Hepatocyte (in vitro differentiated cells): ENCODE results near the gene DOCK2. TPM values are rescaled to one million over a fixed set of nuclear protein-coding genes. Genes with fewer than 3 reads are reported as not detected.
"Not testable (repeated sequence)": the region's sequence is repeated elsewhere in the genome, so short reads cannot be mapped to it uniquely, and the experiment has no call there.

Experiments
- DNase-seq: peaks from one replicate; pipeline ENCODE4 v3.0.0-alpha.2; 2016; ENCODE audit warnings: low spot score
- H2AFZ ChIP-seq: fragments of 200-600 bp; sonication (generic); 2 replicates; pipeline ENCODE4 v1.6.0; 2016; ENCODE audit warnings: antibody characterized with exemption, mild to moderate bottlenecking
- H3K27ac ChIP-seq: fragments of 200-600 bp; sonication (generic); 2 replicates; pipeline ENCODE4 v1.5.1; 2016; ENCODE audit warnings: mild to moderate bottlenecking
- H3K27me3 ChIP-seq: fragments of 200-600 bp; sonication (generic); 2 replicates; pipeline ENCODE4 v1.6.1; 2016
- H3K36me3 ChIP-seq: fragments of 200-600 bp; sonication (generic); replicated peaks from 2 replicates; pipeline ENCODE4 v1.5.1; 2016; ENCODE audit warnings: low read depth; ENCODE audit not compliant: insufficient read depth
- H3K4me1 ChIP-seq: fragments of 200-600 bp; sonication (generic); 2 replicates; pipeline ENCODE4 v1.5.1; 2016; ENCODE audit warnings: mild to moderate bottlenecking, moderate library complexity; ENCODE audit not compliant: insufficient read depth
- H3K4me2 ChIP-seq: fragments of 200-600 bp; sonication (generic); 2 replicates; pipeline ENCODE4 v1.6.0; 2016
- H3K4me3 ChIP-seq: fragments of 200-600 bp; sonication (generic); 2 replicates; pipeline ENCODE4 v1.5.1; 2016; ENCODE audit warnings: mild to moderate bottlenecking
- H3K79me2 ChIP-seq: fragments of 200-600 bp; sonication (generic); 2 replicates; pipeline ENCODE4 v1.6.0; 2017; ENCODE audit warnings: mild to moderate bottlenecking
- H3K9me2 ChIP-seq: fragments of 200-600 bp; sonication (generic); replicated peaks from 2 replicates; pipeline ENCODE4 v1.6.0; 2017; ENCODE audit warnings: mild to moderate bottlenecking; ENCODE audit not compliant: insufficient read depth
- H3K9me3 ChIP-seq: fragments of 200-600 bp; sonication (generic); 2 replicates; pipeline ENCODE4 v1.5.1; 2016; ENCODE audit warnings: low read depth, mild to moderate bottlenecking
- H4K20me1 ChIP-seq: fragments of 200-600 bp; sonication (generic); 2 replicates; pipeline ENCODE4 v1.6.0; 2016; ENCODE audit warnings: mild to moderate bottlenecking; ENCODE audit not compliant: insufficient read depth, poor library complexity, severe bottlenecking
- CTCF ChIP-seq: fragments of 200-600 bp; sonication (generic); IDR thresholded peaks from 2 replicates; pipeline ENCODE4 v1.5.1; 2016; ENCODE audit warnings: antibody characterized with exemption, mild to moderate bottlenecking; ENCODE audit not compliant: poor library complexity
- EZH2 ChIP-seq: fragments of 200-600 bp; sonication (generic); IDR thresholded peaks from 2 replicates; pipeline ENCODE4 v1.6.1; 2016; ENCODE audit warnings: antibody characterized with exemption, mild to moderate bottlenecking, borderline replicate concordance
- EZH2phosphoT487 ChIP-seq: fragments of 200-600 bp; sonication (generic); IDR thresholded peaks from one replicate; pipeline ENCODE4 v1.6.1; 2018; ENCODE audit warnings: antibody characterized with exemption, mild to moderate bottlenecking, low read depth, moderate library complexity; ENCODE audit not compliant: unreplicated experiment, severe bottlenecking
- WGBS: methylation state at CpG from one replicate; pipeline ENCODE4 v1.1.6; 2016; ENCODE audit warnings: low lambda C conversion rate; ENCODE audit errors: missing lambda C conversion rate; 5-methylcytosine and 5-hydroxymethylcytosine counted together
- polyA plus RNA-seq: library from polyadenylated mRNA; unstranded; fragments of >200 nt; fragmentation: Nextera tagmentation; extraction: Ambion mirVana; gene quantifications from 2 replicates; pipeline ENCODE4 v1.2.1, GENCODE V29; 2016
- total RNA-seq: library from RNA; depleted of rRNA; stranded (reverse); fragments of >200 nt; gene quantifications from 2 replicates; pipeline ENCODE4 v1.2.3, GENCODE V29; 2014

Gene DOCK2
- total and polyA plus RNA-seq, 2 experiments from 2014 or later = 0.60 TPM; not detected in 1

GRCh38 chr5:169749295-169749694 lies 112.2 kb downstream of the DOCK2 start:
- 91% methylated on average over 3 of the region's 3 CpGs for WGBS
- Histone ChIP-seq H3K79me2 (no peaks in the 10 kb centered on the region), H4K20me1 (no peaks in the 10 kb centered on the region), H3K4me2 (no peak overlapping the region), H3K4me3 (no peak overlapping the region), H3K4me1 (no peaks in the 10 kb centered on the region), H3K9me3 (no peaks in the 10 kb centered on the region), H3K36me3 (no peaks in the 10 kb centered on the region), H2AFZ (no peak overlapping the region), H3K27ac (no peak overlapping the region), H3K27me3 (no peaks in the 10 kb centered on the region), H3K9me2 (no peaks in the 10 kb centered on the region)
- TF ChIP-seq CTCF (no peak), EZH2 (no peak), EZH2phosphoT487 (no peak)
- DNase-seq = no peak

- Histone ChIP-seq H3K36me3 (no peaks in the 10 kb centered on the region), H3K27me3 (no peaks in the 10 kb centered on the region), H3K4me1 (no peaks in the 10 kb centered on the region), H3K4me2 (no peak overlapping the region), H2AFZ (no peak overlapping the region), H3K79me2 (no peaks in the 10 kb centered on the region), H3K27ac (no peak overlapping the region), H3K9me3 (no peaks in the 10 kb centered on the region), H4K20me1 (no peaks in the 10 kb centered on the region), H3K9me2 (no peaks in the 10 kb centered on the region), H3K4me3 (no peak overlapping the region)
- 97% methylated on average over 4 of the region's 4 CpGs for WGBS
- no peak for DNase-seq
- TF ChIP-seq EZH2phosphoT487 (no peak), CTCF (no peak), EZH2 (no peak)
These were observed 114.4 kb downstream of the DOCK2 start for GRCh38 chr5:169751490-169751889.

- DNase-seq, H3K4me2 ChIP-seq, H4K20me1 ChIP-seq, H3K4me1 ChIP-seq, H2AFZ ChIP-seq, H3K4me3 ChIP-seq, H3K36me3 ChIP-seq, H3K9me3 ChIP-seq, H3K79me2 ChIP-seq, H3K27me3 ChIP-seq, H3K27ac ChIP-seq, H3K9me2 ChIP-seq: not testable (repeated sequence)
- 84% methylated on average over 10 of the region's 10 CpGs for WGBS
These were observed 115.5 kb downstream of the DOCK2 start for GRCh38 chr5:169752566-169752965.

- Histone ChIP-seq H3K4me2 (no peak overlapping the region), H3K79me2 (no peaks in the 10 kb centered on the region), H2AFZ (no peak overlapping the region), H3K4me3 (no peak overlapping the region), H3K9me3 (no peaks in the 10 kb centered on the region), H3K27me3 (no peaks in the 10 kb centered on the region), H3K27ac (no peak overlapping the region), H4K20me1 (no peaks in the 10 kb centered on the region), H3K9me2 (no peaks in the 10 kb centered on the region), H3K36me3 (no peaks in the 10 kb centered on the region), H3K4me1 (no peaks in the 10 kb centered on the region)
- TF ChIP-seq CTCF (no peak), EZH2phosphoT487 (no peak), EZH2 (no peak)
- DNase-seq = no peak
- 89% methylated on average over 2 of the region's 2 CpGs for WGBS
These were observed 116.7 kb downstream of the DOCK2 start for GRCh38 chr5:169753795-169754194.
